Suprapubic skin (tissue), 4 donors: Measurements from ENCODE around the gene ACSS1. TPM values are rescaled to one million over a fixed set of nuclear protein-coding genes. Genes with fewer than 3 reads are reported as not detected.

Experiments
- DNase-seq, 2 donors: peaks; one replicate each; pipeline ENCODE4 v3.0.0-alpha.2; 2019; ENCODE audit warnings: low spot score in 2 of 2
- H3K27ac ChIP-seq: fragments of 200-600 bp; sonication (generic); one replicate; pipeline ENCODE4 v1.5.1; 2019
- H3K27me3 ChIP-seq: fragments of 200-600 bp; sonication (generic); one replicate; pipeline ENCODE4 v1.5.1; 2019
- H3K36me3 ChIP-seq: fragments of 200-600 bp; sonication (generic); one replicate; pipeline ENCODE4 v1.5.1; 2019
- H3K4me1 ChIP-seq: fragments of 200-600 bp; sonication (generic); one replicate; pipeline ENCODE4 v1.5.1; 2019
- H3K4me3 ChIP-seq: fragments of 200-600 bp; sonication (generic); one replicate; pipeline ENCODE4 v1.5.1; 2019; ENCODE audit warnings: mild to moderate bottlenecking
- H3K9me3 ChIP-seq: fragments of 200-600 bp; sonication (generic); one replicate; pipeline ENCODE4 v1.5.1; 2019
- EP300 ChIP-seq: sonication (generic); formaldehyde crosslinking; IDR thresholded peaks from one replicate; pipeline ENCODE4 v1.6.1; 2017; ENCODE audit warnings: antibody characterized with exemption
- POLR2A ChIP-seq, 2 donors: fragments of 450-650 bp; IDR thresholded peaks; one replicate each; pipeline ENCODE4 v1.6.1; 2017; ENCODE audit warnings: antibody characterized with exemption in 2 of 2, mild to moderate bottlenecking in 2 of 2, moderate library complexity in 2 of 2
- POLR2AphosphoS5 ChIP-seq, 3 donors: sonication (generic); formaldehyde crosslinking; IDR thresholded peaks; one replicate each; pipeline ENCODE4 v1.6.1; 2017; ENCODE audit warnings: antibody characterized with exemption in 3 of 3
- WGBS: methylation state at CpG from one replicate; pipeline ENCODE4 v1.1.5; 2018; 5-methylcytosine and 5-hydroxymethylcytosine counted together
- total RNA-seq, 4 donors: library from RNA; depleted of rRNA; stranded (reverse); fragments of >200 nt; gene quantifications; one replicate each; pipeline ENCODE4 v1.1.0, GENCODE V29; 2016
- TF ChIP-seq, protein P1 (sequence below), 2 donors: fragments of 200-600 bp in 1 of 2; fragments of 450-650 bp in 1 of 2; sonication (generic) in 1 of 2; IDR thresholded peaks; one replicate each; pipeline ENCODE4 v1.5.1; 2016 to 2019; ENCODE audit warnings: antibody characterized with exemption in 2 of 2, mild to moderate bottlenecking in 1 of 2, moderate library complexity in 1 of 2

The ACSS1 gene
- total RNA-seq, 4 donors from 2014 or later, result 29.0 to 80.0 (median 47.6) TPM

DNA sequence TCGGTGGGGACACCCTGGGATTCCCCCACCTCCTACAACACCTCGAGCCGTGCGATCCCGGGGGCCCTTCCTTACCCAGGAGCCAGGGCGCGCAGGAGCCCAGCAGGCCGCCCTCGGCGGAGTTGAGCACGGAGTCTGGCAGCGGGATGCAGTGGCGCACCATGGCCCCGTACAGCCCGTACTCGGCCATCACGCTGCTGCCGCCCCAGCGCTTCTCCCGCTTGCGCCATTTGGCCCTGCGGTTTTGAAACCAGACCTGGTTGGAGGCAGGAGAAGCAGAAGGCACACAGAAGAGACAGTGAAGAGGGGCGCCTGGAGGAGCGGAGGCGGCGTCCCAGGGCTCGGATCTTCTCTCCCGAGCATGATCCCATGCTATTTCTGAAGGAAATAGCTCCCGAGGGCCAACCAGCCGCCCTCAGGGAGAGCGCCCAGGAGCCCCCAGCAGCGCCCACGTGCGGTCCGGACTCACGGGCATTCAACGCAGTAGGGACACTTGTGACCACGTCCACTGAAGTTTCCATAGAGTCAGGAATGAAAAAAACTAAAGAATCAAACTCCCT lies 19.8 kb upstream of the ACSS1 start:
- 9% methylated on average over 9 of the region's 38 CpGs for WGBS

GRCh38 chr20:25076731-25077609 lies 19.0 kb upstream of the ACSS1 start:
- Histone ChIP-seq H3K27me3 (peaks cover 74% of the 10 kb centered on the region), H3K4me3 (peak overlapping the region; percentile 21)
- WGBS, result 25% methylated on average over 13 of the region's 14 CpGs

More for the DNA sequence above, 19.8 kb upstream of the ACSS1 start:
- Histone ChIP-seq H3K36me3 (no peaks in the 10 kb centered on the region), H3K9me3 (no peaks in the 10 kb centered on the region), H3K27me3 (peaks cover 74% of the 10 kb centered on the region), H3K27ac (no peak overlapping the region), H3K4me1 (peaks cover 23% of the 10 kb centered on the region), H3K4me3 (peak overlapping the region; percentile 21)
- no peak for DNase-seq
- TF ChIP-seq EP300 (no peak), POLR2A (IDR thresholded peaks at IDR 0.05) (no peak), POLR2AphosphoS5 (IDR thresholded peaks at IDR 0.05) (no peak)
- TF ChIP-seq, protein P1, sequence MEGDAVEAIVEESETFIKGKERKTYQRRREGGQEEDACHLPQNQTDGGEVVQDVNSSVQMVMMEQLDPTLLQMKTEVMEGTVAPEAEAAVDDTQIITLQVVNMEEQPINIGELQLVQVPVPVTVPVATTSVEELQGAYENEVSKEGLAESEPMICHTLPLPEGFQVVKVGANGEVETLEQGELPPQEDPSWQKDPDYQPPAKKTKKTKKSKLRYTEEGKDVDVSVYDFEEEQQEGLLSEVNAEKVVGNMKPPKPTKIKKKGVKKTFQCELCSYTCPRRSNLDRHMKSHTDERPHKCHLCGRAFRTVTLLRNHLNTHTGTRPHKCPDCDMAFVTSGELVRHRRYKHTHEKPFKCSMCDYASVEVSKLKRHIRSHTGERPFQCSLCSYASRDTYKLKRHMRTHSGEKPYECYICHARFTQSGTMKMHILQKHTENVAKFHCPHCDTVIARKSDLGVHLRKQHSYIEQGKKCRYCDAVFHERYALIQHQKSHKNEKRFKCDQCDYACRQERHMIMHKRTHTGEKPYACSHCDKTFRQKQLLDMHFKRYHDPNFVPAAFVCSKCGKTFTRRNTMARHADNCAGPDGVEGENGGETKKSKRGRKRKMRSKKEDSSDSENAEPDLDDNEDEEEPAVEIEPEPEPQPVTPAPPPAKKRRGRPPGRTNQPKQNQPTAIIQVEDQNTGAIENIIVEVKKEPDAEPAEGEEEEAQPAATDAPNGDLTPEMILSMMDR (IDR thresholded peaks at IDR 0.05), result no peak

GRCh38 chr20:25076201-25076600 lies 18.3 kb upstream of the ACSS1 start:
- 73% methylated on average over 2 of the region's 2 CpGs for WGBS

More at GRCh38 chr20:25076731-25077609, 19.0 kb upstream of the ACSS1 start:
- H3K36me3 ChIP-seq, result no peaks in the 10 kb centered on the region
- no peak overlapping the region for H3K27ac ChIP-seq
- no peaks in the 10 kb centered on the region for H3K9me3 ChIP-seq
- no peak for DNase-seq
- no peak for TF ChIP-seq EP300
- no peak for TF ChIP-seq POLR2A (IDR thresholded peaks at IDR 0.05)
- TF ChIP-seq POLR2AphosphoS5 (IDR thresholded peaks at IDR 0.05), result no peak
- TF ChIP-seq, protein P1 (IDR thresholded peaks at IDR 0.05), result no peak
- peaks cover 23% of the 10 kb centered on the region for H3K4me1 ChIP-seq

DNA sequence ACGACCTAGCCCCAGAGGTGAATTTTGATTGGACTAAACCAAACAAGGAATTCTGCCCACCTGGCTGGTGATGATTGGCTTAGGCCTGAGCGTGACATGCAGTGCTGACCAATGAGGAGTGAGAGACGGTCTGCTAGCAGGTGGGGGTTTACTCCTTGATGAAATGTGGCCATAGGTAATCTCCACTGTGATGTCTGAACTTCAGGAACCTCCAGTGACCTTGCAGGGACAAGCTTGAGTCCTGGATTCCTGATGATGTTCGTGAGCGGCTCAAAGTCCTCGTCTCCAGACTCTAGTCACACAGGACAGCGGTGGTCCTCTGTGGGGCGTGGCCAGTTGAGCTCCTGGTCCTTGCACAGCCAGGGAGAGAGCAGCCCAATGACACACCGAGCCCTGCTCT lies 15.6 kb upstream of the ACSS1 start:
- H3K36me3 ChIP-seq, result no peaks in the 10 kb centered on the region
- no peak for TF ChIP-seq POLR2A (IDR thresholded peaks at IDR 0.05)
- H3K9me3 ChIP-seq, result no peaks in the 10 kb centered on the region
- H3K4me1 ChIP-seq, result peaks cover 15% of the 10 kb centered on the region
- peaks cover 59% of the 10 kb centered on the region for H3K27me3 ChIP-seq
- no peak for DNase-seq
- 85% methylated on average over 9 of the region's 9 CpGs for WGBS
- no peak overlapping the region for H3K4me3 ChIP-seq
- H3K27ac ChIP-seq, result no peak overlapping the region

More at GRCh38 chr20:25076201-25076600, 18.3 kb upstream of the ACSS1 start:
- H3K27me3 ChIP-seq, result peaks cover 74% of the 10 kb centered on the region
- peaks cover 15% of the 10 kb centered on the region for H3K4me1 ChIP-seq
- no peak for DNase-seq
- TF ChIP-seq POLR2AphosphoS5 (IDR thresholded peaks at IDR 0.05) (no peak), EP300 (no peak), POLR2A (IDR thresholded peaks at IDR 0.05) (no peak)
- TF ChIP-seq, protein P1 (IDR thresholded peaks at IDR 0.05), result no peak
- H3K36me3 ChIP-seq, result no peaks in the 10 kb centered on the region
- H3K9me3 ChIP-seq, result no peaks in the 10 kb centered on the region
- no peak overlapping the region for H3K4me3 ChIP-seq
- H3K27ac ChIP-seq, result no peak overlapping the region

GRCh38 chr20:25072226-25072811 lies 14.4 kb upstream of the ACSS1 start:
- H3K27ac ChIP-seq, result no peak overlapping the region
- 61% methylated on average over 7 of the region's 7 CpGs for WGBS
- peak in 1 of 2 donors; percentile 40 for DNase-seq
- H3K4me3 ChIP-seq, result no peak overlapping the region
- TF ChIP-seq POLR2A (IDR thresholded peaks at IDR 0.05) (no peak), POLR2AphosphoS5 (IDR thresholded peaks at IDR 0.05) (no peak), EP300 (no peak)
- TF ChIP-seq, protein P1 (IDR thresholded peaks at IDR 0.05), result no peak
- H3K27me3 ChIP-seq, result peaks cover 49% of the 10 kb centered on the region
- H3K4me1 ChIP-seq, result peaks cover 6% of the 10 kb centered on the region
- no peaks in the 10 kb centered on the region for H3K9me3 ChIP-seq
- no peaks in the 10 kb centered on the region for H3K36me3 ChIP-seq
